Liver (tissue), 9 donors: ENCODE data around the gene NLGN3. TPM values are rescaled to one million over a fixed set of nuclear protein-coding genes. Genes with fewer than 3 reads are reported as not detected.

Experiments
- DNase-seq: peaks from one replicate; pipeline ENCODE4 v3.0.0-alpha.2; 2017; ENCODE audit warnings: low spot score
- H3K27ac ChIP-seq, 2 donors: one replicate each; pipeline ENCODE4 v1.7.0; 2013; ENCODE audit warnings: inconsistent platforms in 2 of 2, low read length in 2 of 2, control low read depth in 1 of 2, low read depth in 1 of 2, mild to moderate bottlenecking in 1 of 2
- H3K27me3 ChIP-seq, 4 donors: one replicate each; pipeline versions ENCODE4 v1.6.1 to v1.7.0; 2013; ENCODE audit warnings: low read length in 3 of 4, inconsistent platforms in 1 of 4, mild to moderate bottlenecking in 1 of 4, moderate library complexity in 1 of 4; ENCODE audit not compliant: control insufficient read depth in 4 of 4, insufficient read depth in 4 of 4
- H3K36me3 ChIP-seq, 4 donors: one replicate each; pipeline versions ENCODE4 v1.6.1 to v1.7.0; 2013; ENCODE audit warnings: low read length in 3 of 4, mild to moderate bottlenecking in 3 of 4, low read depth in 1 of 4, moderate library complexity in 1 of 4; ENCODE audit not compliant: control insufficient read depth in 4 of 4, insufficient read depth in 3 of 4
- H3K4me1 ChIP-seq, 4 donors: one replicate each; pipeline versions ENCODE4 v1.6.1 to v1.7.0; 2013; ENCODE audit warnings: low read length in 3 of 4, mild to moderate bottlenecking in 3 of 4, moderate library complexity in 1 of 4; ENCODE audit not compliant: control insufficient read depth in 4 of 4, insufficient read depth in 4 of 4
- H3K4me3 ChIP-seq, 3 donors: one replicate each; pipeline versions ENCODE4 v1.6.1 to v1.7.0; 2013; ENCODE audit warnings: low read length in 3 of 3, control low read depth in 1 of 3, low read depth in 1 of 3, mild to moderate bottlenecking in 1 of 3
- H3K9ac ChIP-seq, 2 donors: one replicate each; pipeline ENCODE4 v1.7.0; 2013; ENCODE audit warnings: low read length in 2 of 2, mild to moderate bottlenecking in 2 of 2, moderate library complexity in 2 of 2, control low read depth in 1 of 2, low read depth in 1 of 2
- H3K9me3 ChIP-seq, 4 donors: one replicate each; pipeline versions ENCODE4 v1.6.1 to v1.7.0; 2013; ENCODE audit warnings: low read length in 3 of 4; ENCODE audit not compliant: control insufficient read depth in 4 of 4
- EGR1 ChIP-seq, 2 donors: IDR thresholded peaks; 2 replicates each; pipeline ENCODE4 v1.6.1; 2016 to 2018; ENCODE audit warnings: antibody characterized with exemption in 2 of 2, low read depth in 2 of 2
- FOXA1 ChIP-seq: IDR thresholded peaks from 2 replicates; pipeline ENCODE4 v1.6.1; 2016; ENCODE audit warnings: antibody characterized with exemption
- FOXA2 ChIP-seq: IDR thresholded peaks from 2 replicates; pipeline ENCODE4 v1.6.1; 2016; ENCODE audit warnings: antibody characterized with exemption
- GABPA ChIP-seq, 2 donors: IDR thresholded peaks in 1 of 2; conservative IDR thresholded peaks in 1 of 2; 2 replicates each; pipeline ENCODE4 v1.6.1; 2016; ENCODE audit warnings: antibody characterized with exemption in 2 of 2, mild to moderate bottlenecking in 1 of 2, moderate library complexity in 1 of 2
- HNF4G ChIP-seq: IDR thresholded peaks from 2 replicates; pipeline ENCODE4 v1.6.1; 2016; ENCODE audit warnings: antibody characterized with exemption
- JUND ChIP-seq, 2 donors: IDR thresholded peaks; 2 replicates each; pipeline ENCODE4 v1.6.1; 2016; ENCODE audit warnings: antibody characterized with exemption in 2 of 2
- MAX ChIP-seq: IDR thresholded peaks from 2 replicates; pipeline ENCODE4 v1.6.1; 2016; ENCODE audit warnings: antibody characterized with exemption
- RAD21 ChIP-seq, 2 donors: IDR thresholded peaks; 2 replicates each; pipeline ENCODE4 v1.6.1; 2016; ENCODE audit warnings: antibody characterized with exemption in 2 of 2, mild to moderate bottlenecking in 2 of 2
- REST ChIP-seq: IDR thresholded peaks from 2 replicates; pipeline ENCODE4 v1.6.1; 2016; ENCODE audit warnings: antibody characterized with exemption, mild to moderate bottlenecking
- RXRA ChIP-seq, 2 donors: IDR thresholded peaks; 2 replicates each; pipeline ENCODE4 v1.6.1; 2017 to 2018; ENCODE audit warnings: antibody characterized with exemption in 2 of 2, mild to moderate bottlenecking in 1 of 2
- SP1 ChIP-seq: IDR thresholded peaks from 2 replicates; pipeline ENCODE4 v1.6.1; 2018; ENCODE audit warnings: antibody characterized with exemption, mild to moderate bottlenecking
- TAF1 ChIP-seq: conservative IDR thresholded peaks from 2 replicates; pipeline ENCODE4 v1.6.1; 2016; ENCODE audit warnings: antibody characterized with exemption, mild to moderate bottlenecking
- YY1 ChIP-seq: IDR thresholded peaks from 2 replicates; pipeline ENCODE4 v1.6.1; 2016; ENCODE audit warnings: antibody characterized with exemption, mild to moderate bottlenecking
- ZBTB33 ChIP-seq: IDR thresholded peaks from 2 replicates; pipeline ENCODE4 v1.6.1; 2016; ENCODE audit warnings: antibody characterized with exemption
- WGBS: extraction: QIAGEN DNeasy Blood & Tissue Kit; methylation state at CpG from one replicate; pipeline ENCODE4 v1.1.7; 2013; 5-methylcytosine and 5-hydroxymethylcytosine counted together
- polyA plus RNA-seq, 2 donors: library from polyadenylated mRNA; stranded (reverse) in 1 of 2; unstranded in 1 of 2; fragments of 200-250 nt in 1 of 2; fragments of >200 nt in 1 of 2; fragmentation: Nextera tagmentation in 1 of 2; extraction: Ambion mirVana in 1 of 2; gene quantifications; one replicate each; pipeline versions ENCODE4 v1.2.1 to v1.2.3, GENCODE V29; 2013 to 2015
- total RNA-seq, 2 donors: library from RNA; depleted of rRNA; stranded (reverse); fragments of >200 nt; gene quantifications; one replicate each; pipeline ENCODE4 v1.2.3, GENCODE V29; 2014
- TF ChIP-seq, protein P1 (sequence below): fragments of 150-350 bp; IDR thresholded peaks from 2 replicates; pipeline ENCODE4 v1.5.1; 2017; ENCODE audit warnings: improper control_type of control experiment, low read depth, low read length; ENCODE audit not compliant: missing input control
- TF ChIP-seq, protein P2 (sequence below): IDR thresholded peaks from 2 replicates; pipeline ENCODE4 v1.6.1; 2016; ENCODE audit warnings: antibody characterized with exemption
- donor health status: healthy.
- donor health status: healthy.
- donor health status: healthy.
- donor health status: healthy.
- donor health status: healthy.

NLGN3 gene
- total RNA-seq (under 1 TPM; 0.17 to 0.23 TPM), polyA plus RNA-seq (under 1 TPM; 0.11 to 0.13 TPM)

- H3K27ac ChIP-seq = no peak within 1 kb of the TSS
- no peak for DNase-seq
- WGBS = 15% methylated on average over 28 of the region's 28 CpGs
Observed at GRCh38 chrX:71144651-71145050, at the start of gene NLGN3. TSS of gene NLGN3 (plus strand) at chrX:71144841. CDS start at chrX:71147750, 2,909 bp downstream.

More at GRCh38 chrX:71144651-71145050, at the start of gene NLGN3:
- TF ChIP-seq RXRA (IDR thresholded peaks at IDR 0.05) (no peak), FOXA1 (no peak), RAD21 (IDR thresholded peaks at IDR 0.05) (no peak), MAX (no peak), EGR1 (IDR thresholded peaks at IDR 0.05; ENCODE audit: low read depth in 2 of 2) (no peak), FOXA2 (no peak), REST (no peak), HNF4G (no peak), JUND (IDR thresholded peaks at IDR 0.05) (no peak), TAF1 (no peak), GABPA (IDR thresholded peaks at IDR 0.05 in 1 of 2, conservative IDR thresholded peaks at IDR 0.05 in 1 of 2) (no peak), YY1 (no peak), SP1 (no peak), ZBTB33 (no peak)
- TF ChIP-seq, protein P1, sequence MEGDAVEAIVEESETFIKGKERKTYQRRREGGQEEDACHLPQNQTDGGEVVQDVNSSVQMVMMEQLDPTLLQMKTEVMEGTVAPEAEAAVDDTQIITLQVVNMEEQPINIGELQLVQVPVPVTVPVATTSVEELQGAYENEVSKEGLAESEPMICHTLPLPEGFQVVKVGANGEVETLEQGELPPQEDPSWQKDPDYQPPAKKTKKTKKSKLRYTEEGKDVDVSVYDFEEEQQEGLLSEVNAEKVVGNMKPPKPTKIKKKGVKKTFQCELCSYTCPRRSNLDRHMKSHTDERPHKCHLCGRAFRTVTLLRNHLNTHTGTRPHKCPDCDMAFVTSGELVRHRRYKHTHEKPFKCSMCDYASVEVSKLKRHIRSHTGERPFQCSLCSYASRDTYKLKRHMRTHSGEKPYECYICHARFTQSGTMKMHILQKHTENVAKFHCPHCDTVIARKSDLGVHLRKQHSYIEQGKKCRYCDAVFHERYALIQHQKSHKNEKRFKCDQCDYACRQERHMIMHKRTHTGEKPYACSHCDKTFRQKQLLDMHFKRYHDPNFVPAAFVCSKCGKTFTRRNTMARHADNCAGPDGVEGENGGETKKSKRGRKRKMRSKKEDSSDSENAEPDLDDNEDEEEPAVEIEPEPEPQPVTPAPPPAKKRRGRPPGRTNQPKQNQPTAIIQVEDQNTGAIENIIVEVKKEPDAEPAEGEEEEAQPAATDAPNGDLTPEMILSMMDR = no peak
- TF ChIP-seq, protein P2, sequence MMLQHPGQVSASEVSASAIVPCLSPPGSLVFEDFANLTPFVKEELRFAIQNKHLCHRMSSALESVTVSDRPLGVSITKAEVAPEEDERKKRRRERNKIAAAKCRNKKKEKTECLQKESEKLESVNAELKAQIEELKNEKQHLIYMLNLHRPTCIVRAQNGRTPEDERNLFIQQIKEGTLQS = no peak
- Histone ChIP-seq H3K27me3 (no peaks in the 10 kb centered on the region), H3K9me3 (no peaks in the 10 kb centered on the region), H3K4me3 (no peak within 1 kb of the TSS), H3K4me1 (peaks cover 0 to 6% (median 3%) of the 10 kb centered on the region in 4 donors), H3K36me3 (peaks cover 0 to 11% (median 6%) of the 10 kb centered on the region in 4 donors), H3K9ac (no peak within 1 kb of the TSS)
